Testis (tissue), 2 donors: ENCODE measurements around the gene OBSCN.

Experiments used
- POLR2A ChIP-seq: fragments of 450-650 bp; IDR thresholded peaks from one replicate; pipeline ENCODE4 v1.6.1; 2017; ENCODE audit warnings: antibody characterized with exemption, mild to moderate bottlenecking, moderate library complexity
- TF ChIP-seq, protein P1 (sequence below), 3 experiments: fragments of 450-650 bp in 2 of 3; fragments of 200-600 bp in 1 of 3; sonication (generic) in 1 of 3; IDR thresholded peaks; one replicate each; pipeline ENCODE4 v1.5.1; 2016 to 2019; ENCODE audit warnings: antibody characterized with exemption in 3 of 3, mild to moderate bottlenecking in 2 of 3, moderate library complexity in 1 of 3

DNA sequence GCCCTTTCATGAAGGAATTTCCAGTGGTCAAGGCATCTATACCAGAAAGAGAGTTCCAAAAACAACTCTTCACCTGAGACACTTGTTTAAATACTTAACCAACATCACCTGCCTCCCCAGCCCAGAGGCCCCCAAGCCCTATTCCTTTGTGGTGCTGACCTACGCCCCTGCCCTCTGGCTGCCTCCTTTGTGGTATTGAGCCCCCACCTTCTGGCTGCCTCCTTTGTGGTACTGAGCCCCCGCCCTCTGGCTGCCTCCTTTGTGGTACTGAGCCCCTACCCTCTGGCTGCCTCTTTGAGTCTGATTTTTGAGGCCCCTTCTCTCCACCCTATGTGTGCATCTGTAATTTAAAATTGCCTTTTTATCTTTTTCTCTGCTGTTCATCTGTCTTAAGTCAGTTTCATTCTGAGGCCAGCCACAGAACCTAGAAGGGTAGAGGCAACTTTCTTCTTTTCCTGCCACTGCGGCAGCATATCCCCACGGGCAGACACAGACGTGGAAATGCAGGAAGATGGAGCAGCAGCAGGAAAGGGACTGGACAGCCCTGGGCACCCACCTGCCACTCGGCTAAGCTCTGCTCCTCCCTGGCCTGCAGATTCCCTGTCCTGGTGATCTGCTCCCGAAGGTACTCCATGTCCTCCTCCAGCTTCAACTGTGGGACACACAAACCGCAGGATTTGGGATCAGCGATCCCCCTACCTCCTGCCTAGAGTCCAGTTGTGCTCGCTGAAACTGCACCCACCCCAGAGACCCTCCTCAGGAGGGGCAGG is 205.6 kb downstream of the OBSCN start:
- TF ChIP-seq, protein P1, sequence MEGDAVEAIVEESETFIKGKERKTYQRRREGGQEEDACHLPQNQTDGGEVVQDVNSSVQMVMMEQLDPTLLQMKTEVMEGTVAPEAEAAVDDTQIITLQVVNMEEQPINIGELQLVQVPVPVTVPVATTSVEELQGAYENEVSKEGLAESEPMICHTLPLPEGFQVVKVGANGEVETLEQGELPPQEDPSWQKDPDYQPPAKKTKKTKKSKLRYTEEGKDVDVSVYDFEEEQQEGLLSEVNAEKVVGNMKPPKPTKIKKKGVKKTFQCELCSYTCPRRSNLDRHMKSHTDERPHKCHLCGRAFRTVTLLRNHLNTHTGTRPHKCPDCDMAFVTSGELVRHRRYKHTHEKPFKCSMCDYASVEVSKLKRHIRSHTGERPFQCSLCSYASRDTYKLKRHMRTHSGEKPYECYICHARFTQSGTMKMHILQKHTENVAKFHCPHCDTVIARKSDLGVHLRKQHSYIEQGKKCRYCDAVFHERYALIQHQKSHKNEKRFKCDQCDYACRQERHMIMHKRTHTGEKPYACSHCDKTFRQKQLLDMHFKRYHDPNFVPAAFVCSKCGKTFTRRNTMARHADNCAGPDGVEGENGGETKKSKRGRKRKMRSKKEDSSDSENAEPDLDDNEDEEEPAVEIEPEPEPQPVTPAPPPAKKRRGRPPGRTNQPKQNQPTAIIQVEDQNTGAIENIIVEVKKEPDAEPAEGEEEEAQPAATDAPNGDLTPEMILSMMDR (IDR thresholded peaks at IDR 0.05) = no peak
- TF ChIP-seq POLR2A = no peak
